ENCODE results near the gene CCDC148.

DNA sequence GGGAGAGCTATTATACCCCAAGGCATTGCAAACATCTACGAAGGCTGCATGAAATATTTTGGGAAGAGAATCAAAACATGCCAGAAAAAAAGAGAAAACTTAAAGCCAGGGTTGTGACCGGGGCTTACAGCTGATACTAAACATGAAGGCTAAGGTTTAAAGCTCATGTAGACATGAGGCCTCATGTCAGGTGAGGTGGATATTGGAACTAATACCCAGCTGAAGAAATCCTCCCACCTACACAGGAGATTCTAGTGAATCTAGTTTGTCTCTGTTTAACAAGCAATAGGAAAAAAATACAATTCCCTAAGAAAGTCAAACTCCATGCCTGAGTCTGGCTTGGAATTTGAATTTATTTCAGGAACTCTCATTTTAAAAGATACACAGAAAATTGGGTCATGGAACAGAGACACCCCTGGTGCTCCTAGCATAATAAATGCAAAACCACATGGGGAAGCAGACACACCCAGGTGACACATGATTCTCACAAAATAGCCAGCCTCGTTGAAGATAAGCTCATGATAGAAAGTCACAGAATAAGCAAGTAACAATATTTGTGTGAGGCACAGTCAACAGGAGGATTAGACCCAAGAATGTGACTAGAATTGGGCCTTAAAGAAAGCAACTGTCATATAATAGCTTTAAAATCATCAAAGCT, 312.7 kb downstream of the CCDC148 start:
- TF ChIP-seq, protein P1, sequence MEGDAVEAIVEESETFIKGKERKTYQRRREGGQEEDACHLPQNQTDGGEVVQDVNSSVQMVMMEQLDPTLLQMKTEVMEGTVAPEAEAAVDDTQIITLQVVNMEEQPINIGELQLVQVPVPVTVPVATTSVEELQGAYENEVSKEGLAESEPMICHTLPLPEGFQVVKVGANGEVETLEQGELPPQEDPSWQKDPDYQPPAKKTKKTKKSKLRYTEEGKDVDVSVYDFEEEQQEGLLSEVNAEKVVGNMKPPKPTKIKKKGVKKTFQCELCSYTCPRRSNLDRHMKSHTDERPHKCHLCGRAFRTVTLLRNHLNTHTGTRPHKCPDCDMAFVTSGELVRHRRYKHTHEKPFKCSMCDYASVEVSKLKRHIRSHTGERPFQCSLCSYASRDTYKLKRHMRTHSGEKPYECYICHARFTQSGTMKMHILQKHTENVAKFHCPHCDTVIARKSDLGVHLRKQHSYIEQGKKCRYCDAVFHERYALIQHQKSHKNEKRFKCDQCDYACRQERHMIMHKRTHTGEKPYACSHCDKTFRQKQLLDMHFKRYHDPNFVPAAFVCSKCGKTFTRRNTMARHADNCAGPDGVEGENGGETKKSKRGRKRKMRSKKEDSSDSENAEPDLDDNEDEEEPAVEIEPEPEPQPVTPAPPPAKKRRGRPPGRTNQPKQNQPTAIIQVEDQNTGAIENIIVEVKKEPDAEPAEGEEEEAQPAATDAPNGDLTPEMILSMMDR (IDR thresholded peaks at IDR 0.05; ENCODE audit: insufficient read depth, low read length, poor library complexity, severe bottlenecking) = no peak
- no peak for TF ChIP-seq EZH2phosphoT487 (conservative IDR thresholded peaks at IDR 0.05; ENCODE audit: low read length)
